Activated gamma-delta T cell treated with Interleukin-2 at 50 U/mL for 16 hours (primary cell): ENCODE data around the gene APEX1.

Experiments
- DNase-seq: peaks from one replicate; pipeline ENCODE4 v3.0.0-alpha.2; 2020

Gene APEX1

GRCh38 chr14:20454516-20455354 lies at the start of gene APEX1, which contains the start of gene OSGEP:
Gene APEX1, plus strand, starts transcription at chr14:20455226. Its CDS starts 420 bp downstream, at chr14:20455646.
Gene OSGEP, minus strand, starts transcription at chr14:20454812. Its CDS starts 129 bp downstream, at chr14:20454683.
- DNase-seq: peak; percentile 97

- DNase-seq: no peak
Observed at GRCh38 chr14:20409226-20409625, 45.8 kb upstream of the APEX1 start.

GRCh38 chr14:20412411-20412810 lies 42.6 kb upstream of the APEX1 start:
- no peak for DNase-seq

- DNase-seq: peak; percentile 69
Observed at GRCh38 chr14:20412876-20413743, 41.9 kb upstream of the APEX1 start, which contains the start of gene TEP1. Gene TEP1, minus strand, starts transcription at chr14:20413501. Its CDS starts 5,062 bp downstream, at chr14:20408439.

GRCh38 chr14:20413744-20414082 lies 41.3 kb upstream of the APEX1 start:
- no peak for DNase-seq

GRCh38 chr14:20415782-20416206 lies 39.2 kb upstream of the APEX1 start:
- DNase-seq: peak; percentile 23

- no peak for DNase-seq
Observed at GRCh38 chr14:20416223-20416622, 38.8 kb upstream of the APEX1 start.

- DNase-seq: no peak
Observed at GRCh38 chr14:20417250-20418186, 37.5 kb upstream of the APEX1 start.

- no peak for DNase-seq
Observed at GRCh38 chr14:20418501-20418909, 36.5 kb upstream of the APEX1 start.

- no peak for DNase-seq
Observed at GRCh38 chr14:20419419-20419818, 35.6 kb upstream of the APEX1 start.

- no peak for DNase-seq
Observed at GRCh38 chr14:20421267-20421666, 33.8 kb upstream of the APEX1 start.

- no peak for DNase-seq
Observed at GRCh38 chr14:20422886-20423285, 32.1 kb upstream of the APEX1 start.

- no peak for DNase-seq
Observed at GRCh38 chr14:20424851-20425250, 30.2 kb upstream of the APEX1 start.

- DNase-seq: no peak
Observed at GRCh38 chr14:20427231-20428009, 27.6 kb upstream of the APEX1 start.

GRCh38 chr14:20428010-20428365 lies 27.0 kb upstream of the APEX1 start:
- DNase-seq: no peak

- DNase-seq: no peak
Observed at GRCh38 chr14:20428802-20429201, 26.2 kb upstream of the APEX1 start.

GRCh38 chr14:20429801-20430669 lies 25.0 kb upstream of the APEX1 start:
- DNase-seq: peak; percentile 36

- no peak for DNase-seq
Observed at GRCh38 chr14:20434701-20435581, 20.1 kb upstream of the APEX1 start.

- DNase-seq: no peak
Observed at GRCh38 chr14:20435582-20436362, 19.3 kb upstream of the APEX1 start, which contains the start of gene KLHL33. Gene KLHL33, minus strand, starts transcription at chr14:20436166. Its CDS starts 355 bp downstream, at chr14:20435811.
